Endothelial cell of umbilical vein (primary cell): Measurements from ENCODE around the gene TBX19. TPM values are rescaled to one million over a fixed set of nuclear protein-coding genes. Genes with fewer than 3 reads are reported as not detected.

ENCODE experiments used
- BruUV-seq: library from RNA; stranded (reverse); fragments of 400-500 nt; replicated peaks from 2 replicates; lab custom pipeline; 2021; lab: Mats Ljungman, UMichigan
- CTCF ChIA-PET: fragments of 300-600, 350-600 bp; sonication (Branson Sonifier 250); formaldehyde crosslinking; loops from one replicate; lab custom pipeline; 2021; ENCODE audit warnings: antibody characterized with exemption, inconsistent platforms; lab: Charles Lee
- POLR2A ChIA-PET: fragments of 300-600, 350-600 bp; sonication (Branson Sonifier 250); formaldehyde crosslinking; loops from one replicate; lab custom pipeline; 2021; ENCODE audit warnings: antibody characterized with exemption, inconsistent platforms; lab: Charles Lee
- DNase-seq: peaks from one replicate; pipeline ENCODE4 v3.0.0-alpha.2; 2011; ENCODE audit warnings: low read depth, low spot score
- FAIRE-seq: peaks from 2 replicates; lab custom pipeline; 2011; peaks lifted over from hg19 to GRCh38; lab: Jason Lieb, UNC
- H2AFZ ChIP-seq: 2 replicates; pipeline ENCODE4 v1.6.0; 2012; ENCODE audit warnings: low read depth, low read length, control low read depth, inconsistent platforms
- H3K27ac ChIP-seq: 2 replicates; pipeline ENCODE4 v1.5.1; 2011; ENCODE audit warnings: low read depth, mild to moderate bottlenecking, control low read depth, low read length, moderate library complexity; ENCODE audit not compliant: insufficient read depth
- H3K27me3 ChIP-seq, 2 experiments: 2 replicates each; pipeline versions ENCODE4 v1.6.0 to v1.6.1; 2011; ENCODE audit warnings: low read length in 2 of 2, mixed read lengths in 1 of 2; ENCODE audit not compliant: control insufficient read depth in 2 of 2, insufficient read depth in 2 of 2
- H3K36me3 ChIP-seq, 2 experiments: 2 replicates in 1 of 2; 3 replicates in 1 of 2; pipeline ENCODE4 v1.5.1; 2011; ENCODE audit warnings: low read length in 2 of 2, mild to moderate bottlenecking in 1 of 2, moderate library complexity in 1 of 2; ENCODE audit not compliant: control insufficient read depth in 2 of 2, insufficient read depth in 2 of 2; ENCODE audit errors: extremely low read depth in 1 of 2
- H3K4me1 ChIP-seq: 3 replicates; pipeline ENCODE4 v1.5.1; 2011; ENCODE audit warnings: mild to moderate bottlenecking, low read length; ENCODE audit not compliant: control insufficient read depth, insufficient read depth; ENCODE audit errors: extremely low read depth
- H3K4me2 ChIP-seq: 2 replicates; pipeline ENCODE4 v1.6.1; 2011; ENCODE audit warnings: low read length, control low read depth, mixed read lengths; ENCODE audit not compliant: insufficient read depth
- H3K4me3 ChIP-seq, 3 experiments: fragments of 200-600 bp in 1 of 3; sonication (generic), shearing (Covaris generic) in 1 of 3; replicated peaks in 1 of 3; 2 replicates each; pipeline ENCODE4 v1.5.1; 2011 to 2016; ENCODE audit warnings: control low read depth in 3 of 3, low read length in 3 of 3, mild to moderate bottlenecking in 2 of 3, inconsistent platforms in 1 of 3, low read depth in 1 of 3, moderate library complexity in 1 of 3; ENCODE audit not compliant: insufficient read depth in 1 of 3
- H3K79me2 ChIP-seq: 2 replicates; pipeline ENCODE4 v1.6.0; 2012; ENCODE audit warnings: low read length, inconsistent platforms; ENCODE audit not compliant: control insufficient read depth, insufficient read depth
- H3K9ac ChIP-seq: replicated peaks from 2 replicates; pipeline ENCODE3; 2011; ENCODE audit warnings: low read length, control low read depth; ENCODE audit not compliant: insufficient read depth; ENCODE audit errors: extremely low read depth
- H3K9me1 ChIP-seq: replicated peaks from 3 replicates; pipeline ENCODE4 v1.6.0; 2011; ENCODE audit warnings: mild to moderate bottlenecking, low read length; ENCODE audit not compliant: control insufficient read depth, insufficient read depth; ENCODE audit errors: extremely low read depth
- H3K9me3 ChIP-seq: replicated peaks from 2 replicates; pipeline ENCODE4 v1.5.1; 2012; ENCODE audit warnings: low read length, inconsistent platforms; ENCODE audit not compliant: control insufficient read depth, insufficient read depth
- H4K20me1 ChIP-seq: replicated peaks from 2 replicates; pipeline ENCODE3; 2011; ENCODE audit warnings: mild to moderate bottlenecking, low read length; ENCODE audit not compliant: control insufficient read depth, insufficient read depth; ENCODE audit errors: extremely low read depth
- EZH2 ChIP-seq: IDR thresholded peaks from 2 replicates; pipeline ENCODE4 v1.6.1; 2012; ENCODE audit warnings: borderline replicate concordance, low read depth, mild to moderate bottlenecking, moderate library complexity, low read length, inconsistent platforms; ENCODE audit not compliant: severe bottlenecking
- FOS ChIP-seq: IDR thresholded peaks from 2 replicates; pipeline ENCODE4 v1.6.1; 2011; ENCODE audit warnings: mild to moderate bottlenecking, low read length, moderate library complexity, borderline replicate concordance; ENCODE audit not compliant: insufficient read depth
- GATA2 ChIP-seq: IDR thresholded peaks from 2 replicates; pipeline ENCODE4 v1.7.0; 2011; ENCODE audit warnings: low read depth, mild to moderate bottlenecking, moderate library complexity, mixed read lengths, low read length; ENCODE audit not compliant: insufficient read length, insufficient read depth
- JUN ChIP-seq: IDR thresholded peaks from 2 replicates; pipeline ENCODE4 v1.6.1; 2011; ENCODE audit warnings: borderline replicate concordance, low read depth; ENCODE audit not compliant: insufficient read length, insufficient read depth
- MAX ChIP-seq: IDR thresholded peaks from 2 replicates; pipeline ENCODE4 v1.6.1; 2011; ENCODE audit not compliant: insufficient read depth, insufficient read length
- MYC ChIP-seq: IDR thresholded peaks from one replicate; pipeline ENCODE4 v1.6.1; 2011; ENCODE audit warnings: mild to moderate bottlenecking, low read depth, low read length
- POLR2A ChIP-seq: IDR thresholded peaks from 2 replicates; pipeline ENCODE4 v1.6.1; 2012; ENCODE audit warnings: low read depth, mild to moderate bottlenecking, control low read depth, low read length
- POLR2AphosphoS5 ChIP-seq: IDR thresholded peaks from 2 replicates; pipeline ENCODE4 v1.6.1; 2012; ENCODE audit warnings: low read depth, mild to moderate bottlenecking, control low read depth, low read length, moderate library complexity; ENCODE audit not compliant: insufficient read depth
- dilution Hi-C: fragments of 300-500 bp; cut with MboI; formaldehyde crosslinking; loops from one replicate; pipeline ENCODE4 v1.15.0; 2019; ENCODE audit warnings: low sequenced_read_pairs; ENCODE audit not compliant: extremely low pct_ligation_motif_present
- intact Hi-C: fragments of 100-400 bp; cut with micrococcal nuclease; formaldehyde crosslinking; loops from one replicate; pipeline ENCODE4 v1.10.0; 2022
- polyA plus RNA-seq, 4 experiments: library from polyadenylated mRNA; depleted of rRNA in 3 of 4; stranded (reverse) in 3 of 4; unstranded in 1 of 4; fragments of >200 nt; gene quantifications; 2 replicates each; pipeline versions ENCODE4 v1.2.1 to v1.2.3, GENCODE V29; 2011 to 2012; ENCODE audit warnings: missing spikeins in 1 of 4
- total RNA-seq: library from RNA; stranded (reverse); gene quantifications from 2 replicates; pipeline ENCODE4 v1.2.3, GENCODE V29; 2021
- TF ChIP-seq, protein P1 (sequence below), 2 donors: IDR thresholded peaks; 1 replicate in 1 of 2; 2 replicates in 1 of 2; pipeline ENCODE4 v1.5.1; 2011; ENCODE audit warnings: low read length in 2 of 2, mild to moderate bottlenecking in 2 of 2, moderate library complexity in 2 of 2, control low read depth in 1 of 2, inconsistent platforms in 1 of 2, low read depth in 1 of 2; ENCODE audit not compliant: insufficient read depth in 1 of 2; ENCODE audit errors: extremely low read depth in 1 of 2

The TBX19 gene
- total and polyA plus RNA-seq, 2 donors (not counting 3 experiments of a cell fraction or from before 2014, with no cell fraction given): 2.3 to 2.8 TPM

- Histone ChIP-seq H3K4me3 (no peak overlapping the region), H3K4me2 (no peak overlapping the region), H3K27ac (no peak overlapping the region), H3K9ac (no peak overlapping the region), H2AFZ (no peak overlapping the region), H4K20me1 (no peaks in the 10 kb centered on the region), H3K9me1 (no peaks in the 10 kb centered on the region), H3K36me3 (peaks cover 0 to 5% of the 10 kb centered on the region in 2 experiments), H3K79me2 (peaks cover 10% of the 10 kb centered on the region), H3K27me3 (no peaks in the 10 kb centered on the region), H3K9me3 (no peaks in the 10 kb centered on the region), H3K4me1 (peaks cover 12% of the 10 kb centered on the region)
- FAIRE-seq (no peak), DNase-seq (no peak)
- POLR2A ChIA-PET: no interaction called here
- CTCF ChIA-PET: interaction anchor here (1.5 kb wide), 1 partner anchor 10 kb away, joined by 4 read pairs; no protein-coding TSS in a partner anchor
- BruUV-seq: no TSS peak
- dilution Hi-C loops (no loop called here), intact Hi-C loops (no loop called here)
- TF ChIP-seq MAX (no peak), POLR2A (no peak), MYC (no peak), GATA2 (no peak), EZH2 (no peak), FOS (no peak), JUN (no peak), POLR2AphosphoS5 (no peak)
- TF ChIP-seq, protein P1, sequence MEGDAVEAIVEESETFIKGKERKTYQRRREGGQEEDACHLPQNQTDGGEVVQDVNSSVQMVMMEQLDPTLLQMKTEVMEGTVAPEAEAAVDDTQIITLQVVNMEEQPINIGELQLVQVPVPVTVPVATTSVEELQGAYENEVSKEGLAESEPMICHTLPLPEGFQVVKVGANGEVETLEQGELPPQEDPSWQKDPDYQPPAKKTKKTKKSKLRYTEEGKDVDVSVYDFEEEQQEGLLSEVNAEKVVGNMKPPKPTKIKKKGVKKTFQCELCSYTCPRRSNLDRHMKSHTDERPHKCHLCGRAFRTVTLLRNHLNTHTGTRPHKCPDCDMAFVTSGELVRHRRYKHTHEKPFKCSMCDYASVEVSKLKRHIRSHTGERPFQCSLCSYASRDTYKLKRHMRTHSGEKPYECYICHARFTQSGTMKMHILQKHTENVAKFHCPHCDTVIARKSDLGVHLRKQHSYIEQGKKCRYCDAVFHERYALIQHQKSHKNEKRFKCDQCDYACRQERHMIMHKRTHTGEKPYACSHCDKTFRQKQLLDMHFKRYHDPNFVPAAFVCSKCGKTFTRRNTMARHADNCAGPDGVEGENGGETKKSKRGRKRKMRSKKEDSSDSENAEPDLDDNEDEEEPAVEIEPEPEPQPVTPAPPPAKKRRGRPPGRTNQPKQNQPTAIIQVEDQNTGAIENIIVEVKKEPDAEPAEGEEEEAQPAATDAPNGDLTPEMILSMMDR (IDR thresholded peaks at IDR 0.05; ENCODE audit: extremely low read depth in 1 of 2, insufficient read depth in 1 of 2, low read depth in 1 of 2, low read length in 2 of 2): no peak
These were observed 24.5 kb upstream of the TBX19 start for GRCh38 chr1:168256164-168256563.
